Loucy (cell line): ENCODE data around the gene HSPB8.

Experiments
- H2AFZ ChIP-seq: fragments of 200-600 bp; sonication (generic); 2 replicates; pipeline ENCODE4 v1.6.0; 2016; ENCODE audit warnings: antibody characterized with exemption, mild to moderate bottlenecking, low read length, moderate library complexity
- H3F3A ChIP-seq: fragments of 200-600 bp; 2 replicates; pipeline ENCODE4 v1.6.0; 2016; ENCODE audit warnings: antibody characterized with exemption, low read depth, mild to moderate bottlenecking
- H3K27me3 ChIP-seq: fragments of 200-600 bp; sonication (generic); 2 replicates; pipeline ENCODE4 v1.6.1; 2014; ENCODE audit warnings: low read length, mild to moderate bottlenecking; ENCODE audit not compliant: insufficient read depth, poor library complexity, severe bottlenecking
- H3K36me3 ChIP-seq: fragments of 200-600 bp; sonication (generic); 2 replicates; pipeline ENCODE4 v1.6.1; 2016; ENCODE audit warnings: low read length; ENCODE audit not compliant: insufficient read depth
- H3K4me1 ChIP-seq: fragments of 200-600 bp; sonication (generic); 2 replicates; pipeline ENCODE4 v1.5.1; 2014; ENCODE audit warnings: low read length, mild to moderate bottlenecking; ENCODE audit not compliant: insufficient read depth, poor library complexity, severe bottlenecking
- H3K4me2 ChIP-seq: fragments of 200-600 bp; sonication (generic); 2 replicates; pipeline ENCODE4 v1.6.0; 2014; ENCODE audit warnings: antibody characterized with exemption, low read length, low read depth, mild to moderate bottlenecking; ENCODE audit not compliant: poor library complexity, severe bottlenecking
- H3K4me3 ChIP-seq: fragments of 200-600 bp; sonication (generic); 2 replicates; pipeline ENCODE4 v1.5.1; 2014; ENCODE audit warnings: low read length, mild to moderate bottlenecking, mixed read lengths; ENCODE audit not compliant: poor library complexity, severe bottlenecking
- H3K79me2 ChIP-seq: fragments of 200-600 bp; sonication (generic); 2 replicates; pipeline ENCODE4 v1.6.1; 2014; ENCODE audit warnings: low read length; ENCODE audit not compliant: insufficient read depth
- H3K9ac ChIP-seq: fragments of 200-600 bp; sonication (generic); 2 replicates; pipeline ENCODE4 v1.6.0; 2014; ENCODE audit warnings: mild to moderate bottlenecking, low read depth, low read length, moderate library complexity; ENCODE audit not compliant: poor library complexity, severe bottlenecking
- H3K9me2 ChIP-seq: fragments of 200-600 bp; sonication (generic); replicated peaks from 2 replicates; pipeline ENCODE4 v1.6.1; 2016; ENCODE audit warnings: low read depth, low read length, mixed read lengths
- H3K9me3 ChIP-seq: fragments of 200-600 bp; sonication (generic); 2 replicates; pipeline ENCODE4 v1.6.1; 2014; ENCODE audit warnings: mild to moderate bottlenecking, antibody characterized with exemption, low read length, low read depth; ENCODE audit not compliant: insufficient read depth
- H4K20me1 ChIP-seq: fragments of 200-600 bp; sonication (generic); 2 replicates; pipeline ENCODE4 v1.6.0; 2014; ENCODE audit warnings: antibody characterized with exemption, low read length, mild to moderate bottlenecking; ENCODE audit not compliant: insufficient read depth, poor library complexity, severe bottlenecking
- CTCF ChIP-seq: fragments of 200-600 bp; sonication (generic); conservative IDR thresholded peaks from 2 replicates; pipeline ENCODE4 v1.5.1; 2014; ENCODE audit warnings: mild to moderate bottlenecking, antibody characterized with exemption, low read length
- EZH2phosphoT487 ChIP-seq: fragments of 200-600 bp; IDR thresholded peaks from 2 replicates; pipeline ENCODE4 v1.6.1; 2018; ENCODE audit warnings: antibody characterized with exemption, mild to moderate bottlenecking, moderate library complexity, borderline replicate concordance

The HSPB8 gene

DNA sequence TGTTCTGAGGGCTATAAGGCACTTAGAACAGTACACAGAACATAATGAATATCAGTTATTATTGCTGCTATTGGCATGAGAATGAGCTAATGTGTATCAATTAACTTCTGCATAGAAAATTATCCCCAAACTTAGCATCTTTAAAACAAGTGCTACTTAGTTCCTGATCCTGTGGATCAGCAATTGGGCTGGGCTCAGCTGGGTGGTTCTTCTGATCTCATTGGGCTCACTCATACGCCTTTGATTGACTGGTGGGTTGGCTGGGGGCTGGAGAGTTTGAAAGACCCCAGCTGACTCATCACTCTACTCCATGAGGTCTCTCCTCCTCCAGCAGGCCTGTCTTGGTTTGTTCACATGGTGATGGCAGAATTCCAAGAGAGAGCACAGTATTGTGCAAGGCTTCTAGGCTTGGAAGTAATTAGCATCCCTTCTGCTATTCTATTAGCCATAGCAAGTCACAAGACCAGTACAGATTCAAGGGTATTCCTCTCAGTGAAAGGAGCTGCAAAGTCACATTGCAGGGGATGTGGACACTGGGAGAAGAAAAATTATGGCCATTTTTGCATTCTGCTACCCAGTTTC is 27.2 kb upstream of the HSPB8 start:
- H3F3A ChIP-seq = no peaks in the 10 kb centered on the region
- no peaks in the 10 kb centered on the region for H3K79me2 ChIP-seq
- no peaks in the 10 kb centered on the region for H3K36me3 ChIP-seq
- no peak overlapping the region for H3K9ac ChIP-seq
- no peak overlapping the region for H3K4me2 ChIP-seq
- no peaks in the 10 kb centered on the region for H3K27me3 ChIP-seq
- no peaks in the 10 kb centered on the region; the same call in 1 of the 2 replicates for H3K9me3 ChIP-seq
- no peak overlapping the region for H2AFZ ChIP-seq
- H3K9me2 ChIP-seq = no peaks in the 10 kb centered on the region
- H4K20me1 ChIP-seq = no peaks in the 10 kb centered on the region
- H3K4me3 ChIP-seq = no peak overlapping the region
- TF ChIP-seq EZH2phosphoT487 = no peak
- no peak for TF ChIP-seq CTCF
- no peaks in the 10 kb centered on the region for H3K4me1 ChIP-seq

- Histone ChIP-seq H3K79me2 (no peaks in the 10 kb centered on the region), H3K4me3 (no peak overlapping the region), H3K9me2 (no peaks in the 10 kb centered on the region), H3K9ac (no peak overlapping the region), H4K20me1 (no peaks in the 10 kb centered on the region), H3K4me1 (no peaks in the 10 kb centered on the region), H2AFZ (no peak overlapping the region), H3K4me2 (no peak overlapping the region), H3K27me3 (no peaks in the 10 kb centered on the region), H3F3A (no peaks in the 10 kb centered on the region), H3K9me3 (no peaks in the 10 kb centered on the region; the same call in 1 of the 2 replicates), H3K36me3 (no peaks in the 10 kb centered on the region)
- TF ChIP-seq CTCF (no peak), EZH2phosphoT487 (no peak)
These were observed 25.0 kb upstream of the HSPB8 start for GRCh38 chr12:119153477-119154434.

- H3K27me3 ChIP-seq = no peaks in the 10 kb centered on the region
- H3K9me2 ChIP-seq = no peaks in the 10 kb centered on the region
- no peak overlapping the region for H3K4me2 ChIP-seq
- no peak for TF ChIP-seq CTCF
- TF ChIP-seq EZH2phosphoT487 = no peak
- H3K36me3 ChIP-seq = no peaks in the 10 kb centered on the region
- no peak overlapping the region for H3K9ac ChIP-seq
- no peaks in the 10 kb centered on the region for H4K20me1 ChIP-seq
- H3K9me3 ChIP-seq = no peaks in the 10 kb centered on the region; the same call in 1 of the 2 replicates
- no peak overlapping the region for H2AFZ ChIP-seq
- H3K79me2 ChIP-seq = no peaks in the 10 kb centered on the region
- H3F3A ChIP-seq = no peaks in the 10 kb centered on the region
- H3K4me1 ChIP-seq = no peaks in the 10 kb centered on the region
- H3K4me3 ChIP-seq = no peak overlapping the region
These were observed 24.3 kb upstream of the HSPB8 start for GRCh38 chr12:119154435-119154818.
